Neuronal stem cell (in vitro differentiated cells): ENCODE results near the gene RSAD1.

Experiments
- DNase-seq: peaks from one replicate; pipeline ENCODE4 v3.0.0-alpha.2; 2013; ENCODE audit warnings: low spot score
- H2AFZ ChIP-seq: one replicate; pipeline ENCODE4 v1.6.1; 2013; ENCODE audit warnings: mild to moderate bottlenecking, low read length, inconsistent platforms
- H2AK5ac ChIP-seq: 2 replicates; pipeline ENCODE4 v1.6.1; 2013; ENCODE audit warnings: low read depth, mild to moderate bottlenecking, inconsistent platforms, low read length, moderate library complexity, mixed read lengths
- H2BK120ac ChIP-seq: 2 replicates; pipeline ENCODE4 v1.6.1; 2013; ENCODE audit warnings: low read depth, mild to moderate bottlenecking, inconsistent platforms, low read length, moderate library complexity, mixed read lengths
- H2BK12ac ChIP-seq: one replicate; pipeline ENCODE4 v1.6.1; 2013; ENCODE audit warnings: low read length, inconsistent platforms
- H2BK15ac ChIP-seq: 2 replicates; pipeline ENCODE4 v1.6.1; 2013; ENCODE audit warnings: mild to moderate bottlenecking, low read length, inconsistent platforms, mixed read lengths
- H2BK5ac ChIP-seq: one replicate; pipeline ENCODE4 v1.6.1; 2013; ENCODE audit warnings: inconsistent platforms, mild to moderate bottlenecking, low read length, moderate library complexity
- H3K14ac ChIP-seq: one replicate; pipeline ENCODE4 v1.6.1; 2013; ENCODE audit warnings: low read length, inconsistent platforms
- H3K18ac ChIP-seq: 2 replicates; pipeline ENCODE4 v1.6.1; 2013; ENCODE audit warnings: low read length, inconsistent platforms
- H3K23ac ChIP-seq: 2 replicates; pipeline ENCODE4 v1.6.1; 2013; ENCODE audit warnings: low read depth, mild to moderate bottlenecking, mixed read lengths, low read length, inconsistent platforms; ENCODE audit not compliant: poor library complexity
- H3K27ac ChIP-seq: replicated peaks from 3 replicates; pipeline ENCODE4 v1.5.1; 2013; ENCODE audit warnings: low read length, inconsistent platforms
- H3K27me3 ChIP-seq, 3 experiments: 2 replicates each; pipeline ENCODE4 v1.6.1; 2013; ENCODE audit warnings: low read length in 3 of 3, mild to moderate bottlenecking in 2 of 3, inconsistent platforms in 1 of 3, low read depth in 1 of 3, mixed read lengths in 1 of 3, moderate library complexity in 1 of 3; ENCODE audit not compliant: control insufficient read depth in 3 of 3, insufficient read depth in 3 of 3
- H3K36me3 ChIP-seq, 2 donors: replicated peaks in 1 of 2; 2 replicates each; pipeline ENCODE4 v1.6.1; 2013; ENCODE audit warnings: low read length in 2 of 2; ENCODE audit not compliant: control insufficient read depth in 2 of 2, insufficient read depth in 2 of 2
- H3K4ac ChIP-seq: 2 replicates; pipeline ENCODE4 v1.6.1; 2013; ENCODE audit warnings: inconsistent platforms, mild to moderate bottlenecking, low read length, moderate library complexity
- H3K4me1 ChIP-seq, 2 donors: 1 replicate in 1 of 2; 2 replicates in 1 of 2; pipeline ENCODE4 v1.6.1; 2013; ENCODE audit warnings: low read length in 2 of 2, low read depth in 1 of 2; ENCODE audit not compliant: control insufficient read depth in 2 of 2, insufficient read depth in 1 of 2
- H3K4me2 ChIP-seq: one replicate; pipeline ENCODE4 v1.6.1; 2013; ENCODE audit warnings: mild to moderate bottlenecking, low read length, inconsistent platforms; ENCODE audit not compliant: insufficient read depth, poor library complexity, severe bottlenecking
- H3K4me3 ChIP-seq, 2 donors: 2 replicates each; pipeline ENCODE4 v1.5.1; 2013; ENCODE audit warnings: low read length in 2 of 2, mild to moderate bottlenecking in 2 of 2, inconsistent platforms in 1 of 2, moderate library complexity in 1 of 2
- H3K79me1 ChIP-seq: one replicate; pipeline ENCODE4 v1.6.1; 2013; ENCODE audit warnings: low read depth, mild to moderate bottlenecking, inconsistent platforms, low read length, moderate library complexity
- H3K9ac ChIP-seq: one replicate; pipeline ENCODE4 v1.6.1; 2013; ENCODE audit warnings: mild to moderate bottlenecking, low read depth, low read length, inconsistent platforms; ENCODE audit not compliant: poor library complexity
- H3K9me3 ChIP-seq, 2 donors: replicated peaks in 1 of 2; 2 replicates each; pipeline versions ENCODE3 to v1.6.1; 2013; ENCODE audit warnings: low read length in 2 of 2, mild to moderate bottlenecking in 2 of 2, inconsistent platforms in 1 of 2, low read depth in 1 of 2, mixed read lengths in 1 of 2, moderate library complexity in 1 of 2; ENCODE audit not compliant: control insufficient read depth in 2 of 2, insufficient read depth in 1 of 2
- H4K8ac ChIP-seq: one replicate; pipeline ENCODE4 v1.6.1; 2013; ENCODE audit warnings: low read depth, mild to moderate bottlenecking, inconsistent platforms, low read length, moderate library complexity
- H4K91ac ChIP-seq: one replicate; pipeline ENCODE4 v1.6.1; 2013; ENCODE audit warnings: low read length, low read depth, mild to moderate bottlenecking, inconsistent platforms; ENCODE audit not compliant: poor library complexity
- WGBS, 2 donors: extraction: QIAGEN DNeasy Blood & Tissue Kit; methylation state at CpG; one replicate each; pipeline ENCODE4 v1.1.7; 2013; ENCODE audit warnings: missing lambda C conversion rate in 2 of 2, mixed read lengths in 1 of 2; ENCODE audit not compliant: insufficient read length in 2 of 2, insufficient replicate concordance in 1 of 2; ENCODE audit errors: extremely low coverage in 2 of 2; 5-methylcytosine and 5-hydroxymethylcytosine counted together

Gene RSAD1

GRCh38 chr17:50469671-50470305 is 8.9 kb upstream of the RSAD1 start:
- Histone ChIP-seq H3K18ac (peak overlapping the region; percentile 80), H3K23ac (no peak overlapping the region), H4K91ac (no peak overlapping the region), H2AFZ (no peak overlapping the region), H3K4me3 (no peak overlapping the region), H4K8ac (peak overlapping the region; percentile 17), H3K4me2 (peak overlapping the region; percentile 69), H3K4me1 (peaks cover 0 to 8% of the 10 kb centered on the region in 2 donors), H3K27ac (no peak overlapping the region), H3K9me3 (peaks cover 6 to 8% of the 10 kb centered on the region in 2 donors), H2AK5ac (no peak overlapping the region), H2BK12ac (no peak overlapping the region), H2BK15ac (no peak overlapping the region), H3K27me3 (peaks cover 16 to 81% (median 53%) of the 10 kb centered on the region in 3 experiments), H3K79me1 (no peaks in the 10 kb centered on the region), H3K14ac (peak overlapping the region; percentile 56), H3K4ac (no peak overlapping the region), H2BK120ac (no peak overlapping the region), H3K9ac (no peak overlapping the region), H2BK5ac (no peak overlapping the region), H3K36me3 (no peaks in the 10 kb centered on the region)
- WGBS, 2 donors: no CpG with 5 or more reads among the region's 19 CpGs
- DNase-seq: no peak

- no peak overlapping the region for H3K18ac ChIP-seq
- DNase-seq: no peak
- no peaks in the 10 kb centered on the region for H3K79me1 ChIP-seq
- H3K4me2 ChIP-seq: no peak overlapping the region
- H2BK15ac ChIP-seq: no peak overlapping the region
- peaks cover 16 to 88% (median 53%) of the 10 kb centered on the region in 3 experiments for H3K27me3 ChIP-seq
- peak overlapping the region; percentile 47 for H3K23ac ChIP-seq
- H4K8ac ChIP-seq: no peak overlapping the region
- no peak overlapping the region for H2BK12ac ChIP-seq
- no peak overlapping the region for H4K91ac ChIP-seq
- no CpG with 5 or more reads among the region's 6 CpGs for WGBS, 2 donors
- no peak overlapping the region for H3K9ac ChIP-seq
- no peak overlapping the region for H2BK120ac ChIP-seq
- no peak overlapping the region for H2BK5ac ChIP-seq
- H3K4me1 ChIP-seq: peaks cover 0 to 8% of the 10 kb centered on the region in 2 donors
- no peak overlapping the region for H3K4me3 ChIP-seq
- no peak overlapping the region for H3K4ac ChIP-seq
- no peak overlapping the region for H3K14ac ChIP-seq
- no peak overlapping the region for H3K27ac ChIP-seq
- H3K9me3 ChIP-seq: peaks cover 6 to 8% of the 10 kb centered on the region in 2 donors
- no peaks in the 10 kb centered on the region for H3K36me3 ChIP-seq
- no peak overlapping the region for H2AK5ac ChIP-seq
- H2AFZ ChIP-seq: no peak overlapping the region
Measured at GRCh38 chr17:50470426-50470825, 8.2 kb upstream of the RSAD1 start.

GRCh38 chr17:50471009-50471905 is 7.4 kb upstream of the RSAD1 start:
- Histone ChIP-seq H2AK5ac (peak overlapping the region; percentile 74), H2BK12ac (peak overlapping the region; percentile 7), H2BK15ac (no peak overlapping the region), H3K9me3 (peaks cover 4 to 8% of the 10 kb centered on the region in 2 donors), H3K9ac (no peak overlapping the region), H3K4ac (peak overlapping the region; percentile 81), H3K4me3 (no peak overlapping the region), H3K27me3 (peaks cover 16 to 93% (median 54%) of the 10 kb centered on the region in 3 experiments), H3K36me3 (no peaks in the 10 kb centered on the region), H4K91ac (no peak overlapping the region), H3K4me2 (no peak overlapping the region), H3K4me1 (peaks cover 0 to 8% of the 10 kb centered on the region in 2 donors), H3K23ac (peak overlapping the region; percentile 60), H4K8ac (no peak overlapping the region), H3K14ac (no peak overlapping the region), H3K27ac (no peak overlapping the region), H2AFZ (no peak overlapping the region), H3K79me1 (no peaks in the 10 kb centered on the region), H2BK5ac (no peak overlapping the region), H3K18ac (peak overlapping the region; percentile 79), H2BK120ac (no peak overlapping the region)
- WGBS, 2 donors: no CpG with 5 or more reads among the region's 22 CpGs
- DNase-seq: no peak

GRCh38 chr17:50472286-50472685 is 6.4 kb upstream of the RSAD1 start:
- peak overlapping the region; percentile 13 for H3K18ac ChIP-seq

More at GRCh38 chr17:50472286-50472685, 6.4 kb upstream of the RSAD1 start:
- no peak overlapping the region for H2BK5ac ChIP-seq
- no peak overlapping the region for H3K27ac ChIP-seq
- DNase-seq: no peak
- H2AFZ ChIP-seq: no peak overlapping the region
- H2BK12ac ChIP-seq: no peak overlapping the region
- peaks cover 16 to 90% (median 49%) of the 10 kb centered on the region in 3 experiments for H3K27me3 ChIP-seq
- H3K79me1 ChIP-seq: no peaks in the 10 kb centered on the region
- H3K4ac ChIP-seq: no peak overlapping the region
- H3K23ac ChIP-seq: no peak overlapping the region
- no peak overlapping the region for H2BK120ac ChIP-seq
- no peak overlapping the region for H3K4me2 ChIP-seq
- H3K9me3 ChIP-seq: peaks cover 4 to 8% of the 10 kb centered on the region in 2 donors
- no CpG with 5 or more reads among the region's 10 CpGs for WGBS, 2 donors
- peak overlapping the region; percentile 24 for H2BK15ac ChIP-seq
- H3K4me1 ChIP-seq: peaks cover 0 to 8% of the 10 kb centered on the region in 2 donors
- H3K14ac ChIP-seq: peak overlapping the region; percentile 79
- no peak overlapping the region for H3K9ac ChIP-seq
- H3K4me3 ChIP-seq: no peak overlapping the region
- H4K91ac ChIP-seq: no peak overlapping the region
- no peaks in the 10 kb centered on the region for H3K36me3 ChIP-seq
- H4K8ac ChIP-seq: no peak overlapping the region
- no peak overlapping the region for H2AK5ac ChIP-seq
